Left cardiac atrium (tissue), 4 donors: Measurements from ENCODE around the gene SUSD6. TPM values are rescaled to one million over a fixed set of nuclear protein-coding genes. Genes with fewer than 3 reads are reported as not detected.

Experiments
- ATAC-seq, 2 donors: fragments of 200-7000 bp; cut with Tn5 transposase; one replicate each; pipeline ENCODE4 v1.9.1; 2020; ENCODE audit warnings: mild to moderate bottlenecking in 2 of 2, moderate library complexity in 2 of 2
- DNase-seq: peaks from one replicate; pipeline ENCODE4 v3.0.0-alpha.2; 2020
- intact Hi-C, 2 donors: fragments of 100-400 bp; cut with DNase I; formaldehyde crosslinking; loops; one replicate each; pipeline versions ENCODE4 v1.14.1 to v1.15.1; 2022 to 2023
- total RNA-seq, 2 donors: library from RNA; stranded (reverse); fragmentation: NEBNext Ultra II Directional; extraction: Animal tissue kit (Norgen Biotek cat#: 25700); gene quantifications; one replicate each; pipeline ENCODE4 v1.2.1, GENCODE V29; 2021
- donor health status: DM: no; HTN: yes; CAD: no.
- donor health status: DM: no; HTN: yes; CAD: no; lungs with severe emphysema.
- donor health status: DM: yes; HTN: yes; CAD: no.
- donor health status: Dilated cardiomyopathy.

SUSD6 gene
- total RNA-seq, 2 donors from 2014 or later: 21.8 to 28.1 TPM

- intact Hi-C loops: no loop called here
- ATAC-seq: no peak
- DNase-seq: no peak
Measured at GRCh38 chr14:69680297-69680696, 68.9 kb downstream of the SUSD6 start.

DNA sequence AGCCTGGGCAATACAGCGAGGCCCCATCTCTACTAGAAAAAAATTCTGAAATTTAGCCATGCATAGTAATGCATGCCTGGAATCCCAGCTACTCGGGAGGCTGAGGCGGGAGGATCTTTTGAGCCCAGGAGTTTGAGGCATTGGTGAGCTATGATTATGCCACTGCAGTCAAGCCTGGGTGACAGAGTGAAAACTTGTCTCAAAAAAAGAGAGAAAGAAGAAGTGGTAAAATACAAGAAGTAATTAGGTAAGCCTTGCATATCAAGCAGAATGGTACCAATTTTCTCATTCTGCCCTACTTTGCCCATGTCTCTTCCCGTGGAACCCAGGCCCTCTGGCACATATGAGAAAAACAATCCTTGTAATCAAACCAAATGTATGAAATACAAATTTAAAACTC, 70.7 kb downstream of the SUSD6 start:
- intact Hi-C loops: no loop called here
- ATAC-seq (no peak), DNase-seq (no peak)

GRCh38 chr14:69682621-69683263, 71.3 kb downstream of the SUSD6 start:
- DNase-seq (no peak), ATAC-seq (peak in 1 of 2 donors; percentile 67)
- intact Hi-C loops: no loop called here

GRCh38 chr14:69683971-69684370, 72.6 kb downstream of the SUSD6 start:
- no peak for ATAC-seq

GRCh38 chr14:69684461-69685217, 73.2 kb downstream of the SUSD6 start:
- DNase-seq: peak; percentile 29
- intact Hi-C loops: no loop called here
- ATAC-seq: peak; percentile 25 to 35

More at GRCh38 chr14:69683971-69684370, 72.6 kb downstream of the SUSD6 start:
- intact Hi-C loops: no loop called here
- DNase-seq: no peak

GRCh38 chr14:69685218-69685616, 73.8 kb downstream of the SUSD6 start:
- DNase-seq (no peak), ATAC-seq (peak in 1 of 2 donors; percentile 9)
- intact Hi-C loops: no loop called here

- ATAC-seq (peak; percentile 82 to 83), DNase-seq (peak; percentile 79)
- intact Hi-C loops: no loop called here
Measured at GRCh38 chr14:69685716-69686115, 74.3 kb downstream of the SUSD6 start.

GRCh38 chr14:69687606-69688298, 76.4 kb downstream of the SUSD6 start:
- ATAC-seq: no peak
- intact Hi-C loops: no loop called here
- no peak for DNase-seq

- intact Hi-C loops: no loop called here
- no peak for DNase-seq
- ATAC-seq: no peak
Measured at GRCh38 chr14:69688299-69688649, 76.9 kb downstream of the SUSD6 start.

GRCh38 chr14:69690042-69690441, 78.6 kb downstream of the SUSD6 start:
- intact Hi-C loops: no loop called here
- ATAC-seq (no peak), DNase-seq (no peak)

GRCh38 chr14:69692594-69692993, 81.2 kb downstream of the SUSD6 start:
- no peak for DNase-seq
- intact Hi-C loops: no loop called here
- no peak for ATAC-seq

DNA sequence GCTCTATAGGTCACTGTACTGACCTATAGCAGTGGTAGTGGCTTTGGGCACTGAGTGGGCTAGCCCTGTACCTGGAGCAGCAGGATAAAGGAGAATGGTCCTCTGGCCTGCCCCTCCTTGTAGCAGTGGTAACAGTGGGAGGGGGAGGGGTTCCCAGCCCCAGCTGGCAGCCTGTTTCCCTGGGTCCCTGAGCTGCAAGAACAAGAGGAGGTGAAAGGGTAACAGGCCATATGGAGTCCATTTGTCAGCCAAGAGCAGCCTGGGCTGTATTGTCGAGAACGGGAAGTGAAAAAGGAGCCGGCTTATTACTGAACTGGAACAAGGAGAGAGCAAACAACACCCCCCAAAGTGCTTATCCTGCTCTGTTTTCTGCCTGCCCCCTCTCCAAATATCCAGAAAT, 81.7 kb downstream of the SUSD6 start:
- intact Hi-C loops: no loop called here
- DNase-seq (no peak), ATAC-seq (peak; percentile 47 to 70)

DNA sequence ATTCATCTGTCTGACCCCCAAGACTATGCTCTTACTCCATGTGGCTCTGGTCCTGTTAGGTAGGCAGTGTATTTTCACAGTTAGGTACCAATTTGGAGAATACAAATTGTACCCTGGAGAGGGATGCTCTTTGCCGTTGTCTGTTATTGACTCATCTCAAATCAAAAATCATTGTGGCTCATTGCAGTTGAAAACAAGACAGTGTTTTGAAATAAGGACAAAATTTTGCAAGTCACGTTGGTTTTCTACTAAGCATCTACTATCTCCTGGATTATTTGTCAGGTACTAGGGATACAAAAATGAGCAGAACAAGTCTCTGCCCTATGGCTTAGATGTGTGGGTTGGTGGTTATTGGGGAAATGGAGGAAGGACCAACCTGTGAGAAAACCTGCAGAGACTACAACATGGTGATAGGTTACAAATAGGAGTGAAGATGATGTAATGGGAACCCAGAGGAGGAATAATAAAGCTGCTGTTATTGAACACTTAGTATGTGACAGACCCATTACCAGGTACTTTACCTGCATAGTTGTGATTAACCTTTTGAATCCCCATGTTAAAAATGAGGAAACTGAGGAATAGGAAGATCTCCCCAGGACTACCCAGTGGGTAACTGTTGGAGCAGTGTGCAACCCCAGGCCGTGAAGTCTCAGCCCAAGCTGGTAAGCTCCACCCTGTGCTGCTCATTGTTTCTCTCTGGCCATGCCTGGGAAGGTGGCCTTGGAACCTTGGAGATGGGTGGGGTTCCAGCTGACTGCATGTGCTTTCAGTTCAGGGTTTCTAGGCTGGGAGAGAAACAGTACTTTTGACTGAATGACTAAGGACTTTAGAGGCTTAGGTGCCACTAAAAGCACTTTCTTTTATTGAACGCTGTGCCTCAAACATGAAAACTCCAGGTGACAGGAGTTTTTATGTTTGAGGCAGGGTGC, 82.7 kb downstream of the SUSD6 start:
- peak in 1 of 2 donors; percentile 53 for ATAC-seq
- intact Hi-C loops: no loop called here
- no peak for DNase-seq

- intact Hi-C loops: no loop called here
- ATAC-seq (peak in 1 of 2 donors; percentile 67), DNase-seq (no peak)
Measured at GRCh38 chr14:69694730-69695281, 83.4 kb downstream of the SUSD6 start.

GRCh38 chr14:69695322-69696203, 84.2 kb downstream of the SUSD6 start:
- DNase-seq (no peak), ATAC-seq (peak; percentile 30 to 43)
- intact Hi-C loops: no loop called here

DNA sequence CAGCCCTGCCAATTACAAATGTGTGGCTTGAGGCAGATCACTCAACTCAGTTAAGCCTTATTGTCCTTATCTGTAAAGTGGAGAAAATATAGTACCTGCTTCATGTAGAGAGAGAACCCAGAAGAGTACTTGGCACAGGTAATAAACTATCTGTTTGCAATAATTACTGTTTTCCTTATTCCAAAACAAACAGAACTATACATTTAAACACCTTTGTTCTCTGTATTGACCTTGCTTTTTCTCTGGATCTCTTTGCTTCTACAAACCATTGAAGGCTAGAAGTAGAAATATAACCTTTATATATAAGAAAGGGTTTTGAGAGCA, 84.8 kb downstream of the SUSD6 start:
- DNase-seq (no peak), ATAC-seq (no peak)
- intact Hi-C loops: no loop called here

DNA sequence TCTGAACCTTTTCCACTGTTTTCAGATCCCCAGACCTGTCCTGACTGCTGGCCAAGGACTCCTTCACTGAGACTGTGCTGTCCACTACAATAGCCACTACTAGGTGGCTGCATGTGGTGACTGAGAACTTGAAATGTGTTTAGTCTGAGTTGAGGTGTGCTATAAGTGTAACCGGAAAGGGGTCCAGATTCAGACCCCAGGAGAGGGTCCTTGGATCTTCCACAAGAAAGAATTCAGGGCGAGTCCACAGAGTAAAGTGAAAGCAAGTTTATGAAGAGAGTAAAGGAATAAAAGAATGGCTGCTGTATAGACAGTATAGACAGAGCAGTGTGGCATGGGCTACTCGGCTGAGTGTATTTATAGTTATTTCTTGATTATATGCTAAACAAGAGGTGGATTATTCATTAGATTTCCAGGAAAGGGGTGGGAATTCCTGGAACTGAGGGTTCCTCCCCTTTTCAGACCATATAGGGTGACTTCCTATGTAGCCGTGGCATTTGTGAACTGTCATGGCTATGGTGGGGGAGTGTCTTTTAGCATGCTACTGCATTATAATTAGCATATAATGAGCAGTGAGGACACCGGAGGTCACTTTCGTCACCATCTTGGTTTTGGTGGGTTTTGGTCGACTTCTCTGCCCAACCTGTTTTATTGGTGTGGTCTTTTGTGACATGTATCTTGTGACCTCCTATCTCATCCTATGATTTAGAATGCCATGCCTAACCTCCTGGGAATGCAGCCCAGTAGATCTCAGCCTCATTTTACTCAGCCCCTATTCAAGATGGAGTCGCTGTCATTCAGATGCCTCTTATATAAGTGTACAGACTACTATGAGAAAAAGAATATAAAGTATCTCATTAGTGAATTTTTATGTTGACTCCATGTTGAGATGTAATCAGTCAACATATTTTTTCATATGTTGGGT, 85.5 kb downstream of the SUSD6 start:
- DNase-seq (no peak), ATAC-seq (no peak)
- intact Hi-C loops: no loop called here
